GM12864 (cell line): ENCODE measurements around the gene CLDN5.
A peak's percentile ranks its signal among the peaks of the same experiment; 100 is the strongest.

Experiments
- DNase-seq: peaks from one replicate; pipeline ENCODE4 v3.0.0-alpha.2; 2011; ENCODE audit warnings: low read depth
- H3K4me3 ChIP-seq: 2 replicates; pipeline ENCODE4 v1.5.1; 2011; ENCODE audit warnings: mild to moderate bottlenecking, low read depth, low read length, control low read depth
- CTCF ChIP-seq: IDR thresholded peaks from 2 replicates; pipeline ENCODE4 v1.5.1; 2011; ENCODE audit warnings: low read depth, mild to moderate bottlenecking, moderate library complexity, low read length, control low read depth, inconsistent platforms; ENCODE audit errors: missing control alignments

CLDN5 gene

GRCh38 chr22:19480789-19481188 lies 43.4 kb downstream of the CLDN5 start:
- TF ChIP-seq CTCF: no peak
- H3K4me3 ChIP-seq: peak overlapping the region; percentile 97
- no peak for DNase-seq

GRCh38 chr22:19480173-19480568 lies 44.0 kb downstream of the CLDN5 start:
- no peak for DNase-seq
- TF ChIP-seq CTCF: no peak
- H3K4me3 ChIP-seq: peak overlapping the region; percentile 97

GRCh38 chr22:19479355-19480172 lies 44.6 kb downstream of the CLDN5 start, which contains the start of gene CDC45:
CDC45 (plus strand) TSS chr22:19479920; CDS start chr22:19479969, 49 bp downstream.
- no peak for TF ChIP-seq CTCF
- peak within 1 kb of the TSS; percentile 97 for H3K4me3 ChIP-seq
- peak; percentile 96 for DNase-seq

GRCh38 chr22:19478901-19479354 lies 45.3 kb downstream of the CLDN5 start, which contains the start of gene UFD1:
UFD1 (minus strand) TSS chr22:19479193; CDS start chr22:19479085, 108 bp downstream.
- TF ChIP-seq CTCF: no peak
- H3K4me3 ChIP-seq: peak within 1 kb of the TSS; percentile 97

GRCh38 chr22:19478045-19478900 lies 45.9 kb downstream of the CLDN5 start:
- peak overlapping the region; percentile 97 for H3K4me3 ChIP-seq
- TF ChIP-seq CTCF: no peak
- DNase-seq: no peak

More at GRCh38 chr22:19478901-19479354, 45.3 kb downstream of the CLDN5 start, which contains the start of gene UFD1:
- peak; percentile 25 for DNase-seq

GRCh38 chr22:19477321-19478044 lies 46.7 kb downstream of the CLDN5 start:
- no peak for DNase-seq

More at GRCh38 chr22:19477321-19478044, 46.7 kb downstream of the CLDN5 start:
- TF ChIP-seq CTCF: no peak
- peak overlapping the region; percentile 97 for H3K4me3 ChIP-seq
